Kidney (tissue), 14 donors: Measurements from ENCODE around the gene PSMA5. TPM values are rescaled to one million over a fixed set of nuclear protein-coding genes. Genes with fewer than 3 reads are reported as not detected.
A peak's percentile ranks its signal among the peaks of the same experiment; 100 is the strongest.

Source experiments
- DNase-seq, 5 donors: peaks; one replicate each; pipeline ENCODE4 v3.0.0-alpha.2; 2013 to 2020
- FAIRE-seq: peaks from 2 replicates; lab custom pipeline; 2012; peaks lifted over from hg19 to GRCh38; lab: Jason Lieb, UNC
- H3K27ac ChIP-seq, 2 donors: one replicate each; pipeline ENCODE4 v1.7.0; 2013; ENCODE audit warnings: low read depth in 2 of 2, low read length in 2 of 2, inconsistent platforms in 1 of 2
- H3K27me3 ChIP-seq: one replicate; pipeline ENCODE4 v1.7.1; 2013; ENCODE audit warnings: low read length, inconsistent platforms; ENCODE audit not compliant: control insufficient read depth, insufficient read depth
- H3K36me3 ChIP-seq, 3 donors: one replicate each; pipeline versions ENCODE4 v1.7.0 to v1.7.1; 2013; ENCODE audit warnings: low read length in 3 of 3, control low read depth in 1 of 3, inconsistent platforms in 1 of 3; ENCODE audit not compliant: insufficient read depth in 3 of 3, control insufficient read depth in 2 of 3
- H3K4me1 ChIP-seq, 3 donors: one replicate each; pipeline versions ENCODE4 v1.7.0 to v1.7.1; 2013; ENCODE audit warnings: low read length in 3 of 3, inconsistent platforms in 1 of 3, low read depth in 1 of 3; ENCODE audit not compliant: control insufficient read depth in 2 of 3, insufficient read depth in 2 of 3
- H3K4me3 ChIP-seq, 3 donors: one replicate each; pipeline versions ENCODE4 v1.7.0 to v1.8.1; 2013; ENCODE audit warnings: low read length in 3 of 3, control low read depth in 1 of 3, inconsistent platforms in 1 of 3
- H3K9ac ChIP-seq, 3 donors: one replicate each; pipeline versions ENCODE4 v1.7.0 to v1.7.1; 2013; ENCODE audit warnings: low read length in 3 of 3, control low read depth in 1 of 3, inconsistent platforms in 1 of 3
- H3K9me3 ChIP-seq, 3 donors: one replicate each; pipeline versions ENCODE4 v1.7.0 to v1.7.1; 2013; ENCODE audit warnings: low read length in 3 of 3, control low read depth in 1 of 3, inconsistent platforms in 1 of 3; ENCODE audit not compliant: control insufficient read depth in 2 of 3, insufficient read depth in 1 of 3
- CTCF ChIP-seq: IDR thresholded peaks from 3 replicates; pipeline ENCODE4 v1.5.1; 2012; ENCODE audit warnings: mild to moderate bottlenecking, moderate library complexity, borderline replicate concordance; ENCODE audit not compliant: insufficient read depth; ENCODE audit errors: extremely low read depth
- intact Hi-C: fragments of 100-400 bp; cut with DNase I; formaldehyde crosslinking; loops from one replicate; pipeline ENCODE4 v1.11.1; 2022
- polyA plus RNA-seq: library from polyadenylated mRNA; stranded (reverse); fragments of 350-450 nt; fragmentation: Illumina TruSeq; extraction: RNeasy Lipid Tissue Mini Kit (QIAGEN cat#74804); gene quantifications from one replicate; pipeline ENCODE4 v1.2.3, GENCODE V29; 2014; ENCODE audit warnings: low read depth, low replicate concordance; ENCODE audit not compliant: insufficient read depth
- total RNA-seq: library from RNA; stranded (reverse); fragmentation: NEBNext Ultra II Directional; extraction: Animal tissue kit (Norgen Biotek cat#: 25700); gene quantifications from one replicate; pipeline ENCODE4 v1.2.1, GENCODE V29; 2021
- donor health status: control.
- donor health status: control.
- donor health status: control.
- donor health status: control.
- donor health status: control.
- donor health status: DM: yes; HTN: yes; CAD: no.
- donor health status: Normal renal cell carcinoma (clear cell type).

PSMA5 gene
- total and polyA plus RNA-seq, 2 donors from 2014 or later, result 71.4 to 91.1 TPM

- DNase-seq (no peak), FAIRE-seq (no peak)
These were observed 69.3 kb downstream of the PSMA5 start for GRCh38 chr1:109356915-109357314.

GRCh38 chr1:109356505-109356904 lies 69.7 kb downstream of the PSMA5 start:
- Histone ChIP-seq H3K36me3 (peaks cover 0 to 12% (median 7%) of the 10 kb centered on the region in 3 donors), H3K27ac (no peak overlapping the region), H3K9me3 (no peaks in the 10 kb centered on the region), H3K4me3 (no peak overlapping the region), H3K4me1 (no peaks in the 10 kb centered on the region), H3K27me3 (no peaks in the 10 kb centered on the region), H3K9ac (no peak overlapping the region)
- DNase-seq, result peak in 2 of 5 donors; percentile 22 to 59
- intact Hi-C loops, result no loop called here
- no peak for FAIRE-seq
- no peak for TF ChIP-seq CTCF

More at GRCh38 chr1:109356915-109357314, 69.3 kb downstream of the PSMA5 start:
- H3K4me1 ChIP-seq, result no peaks in the 10 kb centered on the region
- no peak overlapping the region for H3K27ac ChIP-seq
- H3K4me3 ChIP-seq, result no peak overlapping the region
- peaks cover 0 to 9% (median 3%) of the 10 kb centered on the region in 3 donors for H3K36me3 ChIP-seq
- H3K9ac ChIP-seq, result no peak overlapping the region
- intact Hi-C loops, result no loop called here
- no peak for TF ChIP-seq CTCF
- H3K27me3 ChIP-seq, result no peaks in the 10 kb centered on the region
- H3K9me3 ChIP-seq, result no peaks in the 10 kb centered on the region

GRCh38 chr1:109354929-109355328 lies 71.3 kb downstream of the PSMA5 start:
- DNase-seq (peak in 4 of 5 donors; percentile 59 to 74 (median 66)), FAIRE-seq (no peak)
- TF ChIP-seq CTCF, result no peak
- H3K36me3 ChIP-seq, result peaks cover 0 to 19% (median 17%) of the 10 kb centered on the region in 3 donors
- no peaks in the 10 kb centered on the region for H3K4me1 ChIP-seq
- intact Hi-C loops, result no loop called here
- no peaks in the 10 kb centered on the region for H3K27me3 ChIP-seq
- no peak overlapping the region for H3K27ac ChIP-seq
- H3K9me3 ChIP-seq, result no peaks in the 10 kb centered on the region
- H3K9ac ChIP-seq, result no peak overlapping the region
- H3K4me3 ChIP-seq, result no peak overlapping the region

GRCh38 chr1:109351457-109351856 lies 74.8 kb downstream of the PSMA5 start:
- no peaks in the 10 kb centered on the region for H3K4me1 ChIP-seq
- no peaks in the 10 kb centered on the region for H3K27me3 ChIP-seq
- H3K9me3 ChIP-seq, result no peaks in the 10 kb centered on the region
- DNase-seq, result no peak
- no peak overlapping the region for H3K27ac ChIP-seq
- peaks cover 0 to 23% (median 22%) of the 10 kb centered on the region in 3 donors for H3K36me3 ChIP-seq
- no peak overlapping the region for H3K4me3 ChIP-seq
- no peak for FAIRE-seq
- H3K9ac ChIP-seq, result no peak overlapping the region
- no peak for TF ChIP-seq CTCF
- intact Hi-C loops, result no loop called here
